H9 (cell line): ENCODE results near the gene SERPINA5. TPM values are rescaled to one million over a fixed set of nuclear protein-coding genes. Genes with fewer than 3 reads are reported as not detected.

Source experiments
- DNase-seq: peaks from one replicate; pipeline ENCODE4 v3.0.0-alpha.2; 2017
- H2AFZ ChIP-seq: one replicate; pipeline ENCODE4 v1.6.1; 2013; ENCODE audit warnings: mild to moderate bottlenecking, low read length, control low read depth, moderate library complexity
- H2AK5ac ChIP-seq: 2 replicates; pipeline ENCODE4 v1.6.1; 2013; ENCODE audit warnings: low read length, control low read depth, mixed read lengths; ENCODE audit not compliant: insufficient read length
- H2BK120ac ChIP-seq: one replicate; pipeline ENCODE4 v1.6.1; 2013; ENCODE audit warnings: low read depth, mild to moderate bottlenecking, low read length, control low read depth, inconsistent platforms; ENCODE audit not compliant: poor library complexity, severe bottlenecking
- H2BK12ac ChIP-seq: 2 replicates; pipeline ENCODE4 v1.6.1; 2013; ENCODE audit warnings: low read length, control low read depth, mixed read lengths, low read depth; ENCODE audit not compliant: insufficient read length
- H2BK15ac ChIP-seq: 2 replicates; pipeline ENCODE4 v1.6.1; 2013; ENCODE audit warnings: low read depth, low read length, control low read depth
- H2BK20ac ChIP-seq: one replicate; pipeline ENCODE4 v1.6.1; 2013; ENCODE audit warnings: low read depth, mild to moderate bottlenecking, low read length, control low read depth, inconsistent platforms; ENCODE audit not compliant: poor library complexity, severe bottlenecking
- H2BK5ac ChIP-seq: 2 replicates; pipeline ENCODE4 v1.6.1; 2013; ENCODE audit warnings: low read length, control low read depth, mixed read lengths; ENCODE audit not compliant: insufficient read length
- H3K14ac ChIP-seq: 2 replicates; pipeline ENCODE4 v1.6.1; 2013; ENCODE audit warnings: low read length, control low read depth; ENCODE audit not compliant: insufficient read depth
- H3K18ac ChIP-seq: 2 replicates; pipeline ENCODE4 v1.6.1; 2013; ENCODE audit warnings: low read depth, mild to moderate bottlenecking, mixed read lengths, low read length, control low read depth; ENCODE audit not compliant: insufficient read length
- H3K23ac ChIP-seq: 2 replicates; pipeline ENCODE4 v1.6.1; 2013; ENCODE audit warnings: low read length, control low read depth, mixed read lengths, low read depth; ENCODE audit not compliant: insufficient read length
- H3K23me2 ChIP-seq: 2 replicates; pipeline ENCODE4 v1.6.1; 2013; ENCODE audit warnings: low read depth, mild to moderate bottlenecking, mixed read lengths, low read length, control low read depth; ENCODE audit not compliant: insufficient read length, poor library complexity, severe bottlenecking
- H3K27ac ChIP-seq: 2 replicates; pipeline ENCODE4 v1.5.1; 2013; ENCODE audit warnings: low read length, control low read depth, mixed read lengths, low read depth; ENCODE audit not compliant: insufficient read length
- H3K27me3 ChIP-seq: 2 replicates; pipeline ENCODE4 v1.6.1; 2013; ENCODE audit warnings: low read length, control low read depth, inconsistent platforms; ENCODE audit not compliant: insufficient read depth
- H3K4ac ChIP-seq: 2 replicates; pipeline ENCODE4 v1.6.1; 2013; ENCODE audit warnings: low read depth, mild to moderate bottlenecking, control low read depth, inconsistent platforms, low read length, moderate library complexity
- H3K4me1 ChIP-seq: 2 replicates; pipeline ENCODE4 v1.6.1; 2013; ENCODE audit warnings: low read length, control low read depth, inconsistent platforms; ENCODE audit not compliant: insufficient read depth
- H3K4me2 ChIP-seq: 2 replicates; pipeline ENCODE4 v1.6.1; 2013; ENCODE audit warnings: low read length, control low read depth, mixed read lengths; ENCODE audit not compliant: insufficient read length, insufficient read depth
- H3K56ac ChIP-seq: 2 replicates; pipeline ENCODE4 v1.6.1; 2013; ENCODE audit warnings: low read depth, mild to moderate bottlenecking, mixed read lengths, low read length, control low read depth; ENCODE audit not compliant: insufficient read length
- H3K79me1 ChIP-seq: 2 replicates; pipeline ENCODE4 v1.6.1; 2013; ENCODE audit warnings: low read depth, mild to moderate bottlenecking, moderate library complexity, low read length, control low read depth, inconsistent platforms; ENCODE audit not compliant: insufficient read depth, poor library complexity, severe bottlenecking
- H3K79me2 ChIP-seq: 2 replicates; pipeline ENCODE4 v1.6.1; 2013; ENCODE audit warnings: low read length, control low read depth, inconsistent platforms; ENCODE audit not compliant: insufficient read depth
- H3K9ac ChIP-seq: 2 replicates; pipeline ENCODE4 v1.6.1; 2013; ENCODE audit warnings: low read length, control low read depth, mixed read lengths; ENCODE audit not compliant: insufficient read length; ENCODE audit errors: extremely low read depth
- H3K9me3 ChIP-seq: one replicate; pipeline ENCODE4 v1.6.1; 2013; ENCODE audit warnings: low read depth, low read length, inconsistent platforms; ENCODE audit not compliant: control insufficient read depth
- H3T11ph ChIP-seq: one replicate; pipeline ENCODE4 v1.6.1; 2013; ENCODE audit warnings: mild to moderate bottlenecking, low read length, control low read depth, inconsistent platforms
- H4K20me1 ChIP-seq: one replicate; pipeline ENCODE4 v1.6.1; 2013; ENCODE audit not compliant: control insufficient read depth, insufficient read length, insufficient read depth
- H4K5ac ChIP-seq: 2 replicates; pipeline ENCODE4 v1.6.1; 2013; ENCODE audit warnings: low read depth, mild to moderate bottlenecking, mixed read lengths, low read length, control low read depth; ENCODE audit not compliant: insufficient read length
- H4K8ac ChIP-seq: replicated peaks from 2 replicates; pipeline ENCODE4 v1.6.1; 2013; ENCODE audit warnings: low read length, control low read depth, mixed read lengths, low read depth; ENCODE audit not compliant: insufficient read length
- H4K91ac ChIP-seq: 2 replicates; pipeline ENCODE4 v1.6.1; 2013; ENCODE audit warnings: low read depth, mild to moderate bottlenecking, moderate library complexity, mixed read lengths, low read length, control low read depth; ENCODE audit not compliant: insufficient read length
- H3K27ac Mint-ChIP-seq, 3 experiments: 2 replicates in 2 of 3; 3 replicates in 1 of 3; pipeline ENCODE4 v1.8.0; 2020 to 2021; ENCODE audit warnings: mixed read lengths in 3 of 3, mild to moderate bottlenecking in 1 of 3, moderate library complexity in 1 of 3
- H3K27me3 Mint-ChIP-seq: 2 replicates; pipeline ENCODE4 v1.8.0; 2021; ENCODE audit warnings: low read depth, mild to moderate bottlenecking, moderate library complexity, mixed read lengths
- H3K36me3 Mint-ChIP-seq, 3 experiments: 2 replicates in 2 of 3; 3 replicates in 1 of 3; pipeline ENCODE4 v1.8.0; 2020 to 2021; ENCODE audit warnings: low read depth in 3 of 3, mixed read lengths in 3 of 3; ENCODE audit not compliant: insufficient read depth in 1 of 3
- H3K4me1 Mint-ChIP-seq, 2 experiments: 2 replicates each; pipeline ENCODE4 v1.8.0; 2020; ENCODE audit warnings: mixed read lengths in 2 of 2
- H3K4me3 Mint-ChIP-seq, 2 experiments: 2 replicates in 1 of 2; 3 replicates in 1 of 2; pipeline ENCODE4 v1.8.0; 2020 to 2021; ENCODE audit warnings: mild to moderate bottlenecking in 2 of 2, mixed read lengths in 2 of 2, moderate library complexity in 1 of 2
- H3K9me3 Mint-ChIP-seq, 2 experiments: 2 replicates in 1 of 2; 3 replicates in 1 of 2; pipeline ENCODE4 v1.8.0; 2020; ENCODE audit warnings: mild to moderate bottlenecking in 2 of 2, mixed read lengths in 2 of 2, moderate library complexity in 1 of 2
- total RNA-seq: library from RNA; stranded (reverse); gene quantifications from 2 replicates; pipeline ENCODE4 v1.2.1, GENCODE V29; 2021
- TF ChIP-seq, protein P1 (sequence below): fragments of 200-600 bp; sonication (generic); conservative IDR thresholded peaks from 3 replicates; pipeline ENCODE4 v1.8.0; 2021; ENCODE audit warnings: antibody characterized with exemption, mild to moderate bottlenecking

Gene SERPINA5
- total RNA-seq, 1 experiment from 2014 or later = 1.1 TPM

GRCh38 chr14:94592457-94592856 is 11.2 kb downstream of the SERPINA5 start:
- no peaks in the 10 kb centered on the region for H4K20me1 ChIP-seq
- H3K4me1 Mint-ChIP-seq = peaks cover 0 to 5% of the 10 kb centered on the region in 2 experiments; a peak in 1 of 4 replicates
- no peak overlapping the region for H2BK5ac ChIP-seq
- H2BK20ac ChIP-seq = no peak overlapping the region
- H3K9me3 Mint-ChIP-seq = peaks cover 8% of the 10 kb centered on the region in 2 experiments; a peak in 4 of 5 replicates
- H2BK120ac ChIP-seq = no peak overlapping the region
- no peak overlapping the region for H3T11ph ChIP-seq
- no peak overlapping the region for H3K18ac ChIP-seq
- no peak overlapping the region for H4K8ac ChIP-seq
- no peaks in the 10 kb centered on the region for H3K4me1 ChIP-seq
- no peaks in the 10 kb centered on the region for H3K23me2 ChIP-seq
- H3K27me3 Mint-ChIP-seq = peaks cover 10% of the 10 kb centered on the region
- no peak overlapping the region for H2AFZ ChIP-seq
- no peak overlapping the region for H3K4me2 ChIP-seq
- no peak overlapping the region for H4K91ac ChIP-seq
- H3K4me3 Mint-ChIP-seq = no peak overlapping the region
- H2BK12ac ChIP-seq = no peak overlapping the region
- no peak overlapping the region for H3K27ac Mint-ChIP-seq
- TF ChIP-seq, protein P1, sequence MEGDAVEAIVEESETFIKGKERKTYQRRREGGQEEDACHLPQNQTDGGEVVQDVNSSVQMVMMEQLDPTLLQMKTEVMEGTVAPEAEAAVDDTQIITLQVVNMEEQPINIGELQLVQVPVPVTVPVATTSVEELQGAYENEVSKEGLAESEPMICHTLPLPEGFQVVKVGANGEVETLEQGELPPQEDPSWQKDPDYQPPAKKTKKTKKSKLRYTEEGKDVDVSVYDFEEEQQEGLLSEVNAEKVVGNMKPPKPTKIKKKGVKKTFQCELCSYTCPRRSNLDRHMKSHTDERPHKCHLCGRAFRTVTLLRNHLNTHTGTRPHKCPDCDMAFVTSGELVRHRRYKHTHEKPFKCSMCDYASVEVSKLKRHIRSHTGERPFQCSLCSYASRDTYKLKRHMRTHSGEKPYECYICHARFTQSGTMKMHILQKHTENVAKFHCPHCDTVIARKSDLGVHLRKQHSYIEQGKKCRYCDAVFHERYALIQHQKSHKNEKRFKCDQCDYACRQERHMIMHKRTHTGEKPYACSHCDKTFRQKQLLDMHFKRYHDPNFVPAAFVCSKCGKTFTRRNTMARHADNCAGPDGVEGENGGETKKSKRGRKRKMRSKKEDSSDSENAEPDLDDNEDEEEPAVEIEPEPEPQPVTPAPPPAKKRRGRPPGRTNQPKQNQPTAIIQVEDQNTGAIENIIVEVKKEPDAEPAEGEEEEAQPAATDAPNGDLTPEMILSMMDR = no peak
- no peak overlapping the region for H3K9ac ChIP-seq
- no peak overlapping the region for H2AK5ac ChIP-seq
- H3K23ac ChIP-seq = no peak overlapping the region
- no peak overlapping the region for H4K5ac ChIP-seq
- peaks cover 0 to 5% (median 5%) of the 10 kb centered on the region in 3 experiments; a peak in 3 of 7 replicates for H3K36me3 Mint-ChIP-seq
- H3K56ac ChIP-seq = no peak overlapping the region
- H2BK15ac ChIP-seq = no peak overlapping the region
- H3K27me3 ChIP-seq = no peaks in the 10 kb centered on the region
- no peaks in the 10 kb centered on the region for H3K79me2 ChIP-seq
- H3K27ac ChIP-seq = no peak overlapping the region
- DNase-seq = no peak
- no peaks in the 10 kb centered on the region for H3K9me3 ChIP-seq
- H3K79me1 ChIP-seq = no peaks in the 10 kb centered on the region
- H3K14ac ChIP-seq = no peak overlapping the region
- H3K4ac ChIP-seq = no peak overlapping the region
